H1 (cell line): Measurements from ENCODE around the gene RABGAP1. TPM values are rescaled to one million over a fixed set of nuclear protein-coding genes. Genes with fewer than 3 reads are reported as not detected.

Experiments used
- CTCF ChIA-PET: fragments of 300-600 bp; sonication (Branson Sonifier 250); formaldehyde crosslinking; loops from one replicate; lab custom pipeline; 2021; ENCODE audit not compliant: partially characterized antibody; lab: Charles Lee
- POLR2A ChIA-PET: fragments of 300-600 bp; sonication (Branson Sonifier 250); formaldehyde crosslinking; loops from one replicate; lab custom pipeline; 2021; ENCODE audit warnings: inconsistent platforms; ENCODE audit not compliant: partially characterized antibody; lab: Charles Lee
- DNase-seq, 2 experiments: peaks; one replicate each; pipeline versions ENCODE4 v3.0.0 to v3.0.0-alpha.2; 2010 to 2022; ENCODE audit warnings: low spot score in 2 of 2, low read depth in 1 of 2, mixed read lengths in 1 of 2
- FAIRE-seq: peaks from 2 replicates; lab custom pipeline; 2011; peaks lifted over from hg19 to GRCh38; lab: Jason Lieb, UNC
- H2AFZ ChIP-seq: 2 replicates; pipeline ENCODE4 v1.8.1; 2012; ENCODE audit warnings: low read length, inconsistent platforms
- H2AK5ac ChIP-seq: 2 replicates; pipeline ENCODE4 v1.6.1; 2013; ENCODE audit warnings: low read depth, low read length
- H2BK120ac ChIP-seq: replicated peaks from 2 replicates; pipeline ENCODE3; 2013; ENCODE audit warnings: low read depth, low read length, inconsistent platforms
- H2BK12ac ChIP-seq: 2 replicates; pipeline ENCODE4 v1.6.1; 2013; ENCODE audit warnings: low read depth, low read length
- H2BK15ac ChIP-seq: 2 replicates; pipeline ENCODE4 v1.6.1; 2013; ENCODE audit warnings: low read length
- H2BK20ac ChIP-seq: 2 replicates; pipeline ENCODE4 v1.6.1; 2013; ENCODE audit warnings: low read length
- H2BK5ac ChIP-seq: 2 replicates; pipeline ENCODE4 v1.6.1; 2013; ENCODE audit warnings: low read depth, low read length
- H3K14ac ChIP-seq: 2 replicates; pipeline ENCODE4 v1.6.1; 2013; ENCODE audit warnings: inconsistent platforms; ENCODE audit not compliant: insufficient read length
- H3K18ac ChIP-seq: 2 replicates; pipeline ENCODE4 v1.6.1; 2013; ENCODE audit warnings: low read length; ENCODE audit errors: extremely low read depth
- H3K23ac ChIP-seq: 2 replicates; pipeline ENCODE4 v1.6.1; 2013; ENCODE audit warnings: inconsistent platforms; ENCODE audit not compliant: insufficient read length
- H3K23me2 ChIP-seq: 2 replicates; pipeline ENCODE4 v1.6.1; 2013; ENCODE audit warnings: low read depth, low read length
- H3K27ac ChIP-seq: 2 replicates; pipeline ENCODE4 v1.6.1; 2011; ENCODE audit warnings: low read depth, low read length, inconsistent platforms
- H3K27me3 ChIP-seq, 4 experiments: replicated peaks in 1 of 4; 1 replicate in 1 of 4; 2 replicates in 3 of 4; pipeline versions ENCODE4 v1.6.1 to v1.8.1; 2011 to 2013; ENCODE audit warnings: low read length in 3 of 4, mild to moderate bottlenecking in 3 of 4, inconsistent platforms in 2 of 4, mixed read lengths in 2 of 4, moderate library complexity in 1 of 4; ENCODE audit not compliant: control insufficient read depth in 3 of 4, insufficient read depth in 3 of 4; ENCODE audit errors: extremely low read depth in 1 of 4
- H3K36me3 ChIP-seq, 4 experiments: 2 replicates each; pipeline versions ENCODE4 v1.6.1 to v1.8.1; 2011 to 2013; ENCODE audit warnings: mild to moderate bottlenecking in 4 of 4, low read length in 3 of 4, moderate library complexity in 2 of 4, control low read depth in 1 of 4, inconsistent platforms in 1 of 4; ENCODE audit not compliant: insufficient read depth in 4 of 4, control insufficient read depth in 2 of 4
- H3K4ac ChIP-seq: replicated peaks from 2 replicates; pipeline ENCODE3; 2013; ENCODE audit warnings: low read length, low read depth, mixed read lengths, inconsistent platforms; ENCODE audit not compliant: insufficient read length
- H3K4me1 ChIP-seq, 4 experiments: replicated peaks in 1 of 4; 1 replicate in 1 of 4; 2 replicates in 3 of 4; pipeline versions ENCODE4 v1.6.1 to v1.8.1; 2011 to 2013; ENCODE audit warnings: low read length in 3 of 4, inconsistent platforms in 2 of 4, mixed read lengths in 1 of 4; ENCODE audit not compliant: insufficient read depth in 4 of 4, control insufficient read depth in 3 of 4
- H3K4me2 ChIP-seq, 2 experiments: 2 replicates each; pipeline versions ENCODE4 v1.6.1 to v1.8.1; 2011 to 2013; ENCODE audit warnings: low read depth in 2 of 2, low read length in 2 of 2, control low read depth in 1 of 2, inconsistent platforms in 1 of 2, mild to moderate bottlenecking in 1 of 2; ENCODE audit not compliant: insufficient read depth in 1 of 2
- H3K4me3 ChIP-seq, 4 experiments: fragments of 200-600, 300-600 bp in 1 of 4; sonication (generic), shearing (Covaris generic), sonication (Bioruptor Twin) in 1 of 4; 2 replicates each; pipeline versions ENCODE4 v1.5.1 to v1.8.1; 2011 to 2016; ENCODE audit warnings: low read length in 4 of 4, low read depth in 3 of 4, control low read depth in 2 of 4, inconsistent platforms in 2 of 4, mild to moderate bottlenecking in 2 of 4, mixed read lengths in 1 of 4, moderate library complexity in 1 of 4; ENCODE audit not compliant: insufficient read depth in 2 of 4; ENCODE audit errors: extremely low read depth in 1 of 4
- H3K56ac ChIP-seq: replicated peaks from 2 replicates; pipeline ENCODE3; 2013; ENCODE audit warnings: low read depth, mild to moderate bottlenecking, mixed read lengths, low read length, inconsistent platforms; ENCODE audit not compliant: insufficient read length
- H3K79me1 ChIP-seq: 2 replicates; pipeline ENCODE4 v1.6.1; 2013; ENCODE audit warnings: low read depth, low read length, control low read depth
- H3K79me2 ChIP-seq, 2 experiments: 2 replicates each; pipeline versions ENCODE4 v1.6.1 to v1.8.1; 2012 to 2013; ENCODE audit warnings: low read length in 2 of 2, mild to moderate bottlenecking in 2 of 2, inconsistent platforms in 1 of 2; ENCODE audit not compliant: insufficient read depth in 2 of 2, control insufficient read depth in 1 of 2
- H3K9ac ChIP-seq, 4 experiments: replicated peaks in 1 of 4; 1 replicate in 1 of 4; 2 replicates in 3 of 4; pipeline versions ENCODE4 v1.6.1 to v1.8.1; 2011 to 2013; ENCODE audit warnings: low read depth in 3 of 4, low read length in 3 of 4, control low read depth in 2 of 4, mild to moderate bottlenecking in 2 of 4, moderate library complexity in 2 of 4, inconsistent platforms in 1 of 4; ENCODE audit errors: extremely low read depth in 1 of 4
- H3K9me3 ChIP-seq, 2 experiments: 2 replicates each; pipeline versions ENCODE4 v1.6.1 to v1.8.1; 2012 to 2013; ENCODE audit warnings: mild to moderate bottlenecking in 2 of 2, moderate library complexity in 2 of 2, control low read depth in 1 of 2, inconsistent platforms in 1 of 2, low read depth in 1 of 2, low read length in 1 of 2, mixed read lengths in 1 of 2; ENCODE audit not compliant: insufficient read depth in 2 of 2
- H4K20me1 ChIP-seq, 2 experiments: replicated peaks in 1 of 2; 2 replicates each; pipeline versions ENCODE3 to v1.8.1; 2011 to 2013; ENCODE audit warnings: inconsistent platforms in 2 of 2, low read length in 2 of 2, mild to moderate bottlenecking in 1 of 2; ENCODE audit not compliant: insufficient read depth in 2 of 2, control insufficient read depth in 1 of 2
- H4K5ac ChIP-seq: 2 replicates; pipeline ENCODE4 v1.6.1; 2013; ENCODE audit warnings: low read length, low read depth, mixed read lengths, inconsistent platforms; ENCODE audit not compliant: insufficient read length
- H4K8ac ChIP-seq: 2 replicates; pipeline ENCODE4 v1.8.0; 2013; ENCODE audit warnings: mild to moderate bottlenecking, moderate library complexity, low read length, inconsistent platforms; ENCODE audit not compliant: insufficient read depth; ENCODE audit errors: extremely low read depth
- H4K91ac ChIP-seq: replicated peaks from 2 replicates; pipeline ENCODE3; 2013; ENCODE audit warnings: low read length, mixed read lengths, inconsistent platforms; ENCODE audit not compliant: insufficient read length
- ASH2L ChIP-seq: fragments of 200-600, 300-600 bp; sonication (generic); IDR thresholded peaks from one replicate; pipeline ENCODE4 v1.7.1; 2017; ENCODE audit warnings: low read length
- EP300 ChIP-seq, 2 experiments: IDR thresholded peaks; 1 replicate in 1 of 2; 2 replicates in 1 of 2; pipeline ENCODE4 v1.6.1; 2011 to 2012; ENCODE audit warnings: low read depth in 2 of 2, low read length in 2 of 2, mild to moderate bottlenecking in 2 of 2, borderline replicate concordance in 1 of 2, inconsistent platforms in 1 of 2, moderate library complexity in 1 of 2
- HDAC6 ChIP-seq: IDR thresholded peaks from one replicate; pipeline ENCODE4 v1.7.1; 2012; ENCODE audit warnings: low read depth, mild to moderate bottlenecking, inconsistent platforms, low read length, moderate library complexity
- TEAD4 ChIP-seq: IDR thresholded peaks from 2 replicates; pipeline ENCODE4 v1.6.1; 2012; ENCODE audit warnings: low read depth, low read length, inconsistent platforms, mixed read lengths
- WGBS, 2 experiments: shearing (Covaris generic) in 1 of 2; methylation state at CpG; one replicate each; pipeline versions ENCODE4 v1.1.6 to v1.1.7; 2013 to 2015; ENCODE audit warnings: low lambda C conversion rate in 2 of 2, mixed read lengths in 2 of 2, inconsistent platforms in 1 of 2, low coverage in 1 of 2, missing lambda C conversion rate in 1 of 2; ENCODE audit not compliant: insufficient replicate concordance in 2 of 2, insufficient coverage in 1 of 2, insufficient read length in 1 of 2; ENCODE audit errors: extremely low coverage in 1 of 2, missing lambda C conversion rate in 1 of 2; 5-methylcytosine and 5-hydroxymethylcytosine counted together
- polyA plus RNA-seq, 7 experiments: library from polyadenylated mRNA; depleted of rRNA in 3 of 7; stranded (reverse) in 5 of 7; unstranded in 2 of 7; fragments of >200 nt in 5 of 7; fragments of 200-250 nt in 2 of 7; gene quantifications; 1 replicate in 5 of 7; 2 replicates in 1 of 7; 4 replicates in 1 of 7; pipeline versions ENCODE4 v1.2.1 to v1.2.3, GENCODE V29; 2011 to 2013; ENCODE audit warnings: missing spikeins in 2 of 7, mixed read lengths in 2 of 7
- total RNA-seq: library from RNA; stranded (reverse); fragmentation: NEBNext Ultra II Directional; extraction: Animal tissue kit (Norgen Biotek cat#: 25700); gene quantifications from 2 replicates; pipeline ENCODE4 v1.2.1, GENCODE V29; 2021

RABGAP1 gene
- total and polyA plus RNA-seq, 2 of the 8 experiments (the other 6 are each of a cell fraction or from before 2014, with no cell fraction given) = 15.7 to 38.3 TPM

DNA sequence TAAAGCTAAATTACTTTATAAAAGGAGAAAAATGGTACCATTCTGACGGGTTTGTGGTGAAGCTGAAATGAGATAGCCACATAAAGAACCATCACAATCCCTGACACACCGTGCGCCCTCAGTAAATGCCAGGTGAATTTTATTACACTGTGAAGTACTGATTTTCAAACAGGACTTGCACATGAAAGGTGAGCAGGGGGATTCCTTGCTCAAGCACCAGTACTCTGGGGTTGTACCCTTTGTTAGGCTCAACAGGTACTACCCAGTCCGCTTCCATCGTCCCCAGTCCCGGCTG is 419 bp upstream of the RABGAP1 start:
- Histone ChIP-seq H3K23me2 (peaks cover 3% of the 10 kb centered on the region), H4K5ac (peak overlapping the region; percentile 78), H3K4me1 (peaks cover 0 to 3% (median 2%) of the 10 kb centered on the region in 4 experiments; a peak in 3 of 7 replicates), H3K27ac (peak overlapping the region; percentile 74), H4K8ac (0 out of 2 replicates have a peak overlapping the region, but pooled peaks have one; percentile 75), H3K4me3 (peak overlapping the region; percentile 31 to 58 (median 52); a peak in 7 of 8 replicates), H4K91ac (peak overlapping the region; percentile 22), H2BK5ac (peak overlapping the region; percentile 90), H3K79me2 (peaks cover 28 to 52% of the 10 kb centered on the region in 2 experiments), H2BK12ac (0 out of 2 replicates have a peak overlapping the region, but pooled peaks have one; percentile 62), H2AFZ (no peak overlapping the region), H3K18ac (peak overlapping the region; percentile 88), H2AK5ac (no peak overlapping the region), H4K20me1 (peaks cover 4% of the 10 kb centered on the region in 2 experiments), H3K56ac (no peak overlapping the region), H3K4ac (no peak overlapping the region), H2BK120ac (no peak overlapping the region), H3K9ac (peak overlapping the region; percentile 9 to 80 (median 58)), H2BK20ac (no peak overlapping the region), H3K9me3 (no peaks in the 10 kb centered on the region), H2BK15ac (0 out of 2 replicates have a peak overlapping the region, but pooled peaks have one; percentile 21), H3K4me2 (peak overlapping the region; percentile 72 to 98), H3K79me1 (0 out of 2 replicates have a peak, but pooled peaks cover 3% of the 10 kb centered on the region), H3K14ac (no peak overlapping the region), H3K36me3 (peaks cover 8 to 19% (median 9%) of the 10 kb centered on the region in 4 experiments; a peak in 7 of 8 replicates), H3K27me3 (no peaks in the 10 kb centered on the region), H3K23ac (no peak overlapping the region)
- TF ChIP-seq HDAC6 = no peak
- 0 out of 2 replicates have a peak, but pooled peaks have one; percentile 28 for TF ChIP-seq TEAD4
- no peak for TF ChIP-seq EP300 (IDR thresholded peaks at IDR 0.05; ENCODE audit: borderline replicate concordance in 1 of 2, low read depth in 2 of 2, low read length in 2 of 2)
- peak; percentile 27 for TF ChIP-seq ASH2L
- DNase-seq = no peak
- CTCF ChIA-PET = interaction anchor here (1.4 kb wide), 1 partner anchor 9 kb away, joined by 5 read pairs; the partner anchor contains the start of gene ZBTB26
- WGBS, 2 experiments = 27% methylated on average over 6 of the region's 6 CpGs; no CpG with 5 or more reads in 1 of the 2 experiments
- POLR2A ChIA-PET = interaction anchor here (0.6 to 6.2 kb wide), 16 partner anchors 9 to 164 kb away, joined by 3 to 79 read pairs (median 5); partner anchors contain the start of genes RC3H2, ZBTB26 and ZBTB6
- no peak for FAIRE-seq
